ENCODE results near the gene SPRY4.

DNA sequence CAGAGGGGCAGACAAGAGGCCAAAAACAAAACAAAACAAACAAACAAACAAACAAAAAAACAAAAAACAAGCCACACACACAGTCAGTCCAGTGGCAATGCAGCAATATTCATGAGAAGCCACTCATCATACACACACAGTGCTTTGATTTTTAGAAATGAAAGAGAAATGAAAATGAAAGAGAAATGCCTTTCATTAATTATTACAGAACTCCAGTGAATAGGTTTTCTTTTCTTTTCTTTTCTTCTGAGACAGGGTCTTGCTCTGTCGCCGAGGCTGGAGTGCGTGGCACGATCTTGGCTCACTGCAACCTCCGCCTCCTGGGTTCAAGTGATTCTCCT is 36.9 kb downstream of the SPRY4 start:
- TF ChIP-seq, protein P1, sequence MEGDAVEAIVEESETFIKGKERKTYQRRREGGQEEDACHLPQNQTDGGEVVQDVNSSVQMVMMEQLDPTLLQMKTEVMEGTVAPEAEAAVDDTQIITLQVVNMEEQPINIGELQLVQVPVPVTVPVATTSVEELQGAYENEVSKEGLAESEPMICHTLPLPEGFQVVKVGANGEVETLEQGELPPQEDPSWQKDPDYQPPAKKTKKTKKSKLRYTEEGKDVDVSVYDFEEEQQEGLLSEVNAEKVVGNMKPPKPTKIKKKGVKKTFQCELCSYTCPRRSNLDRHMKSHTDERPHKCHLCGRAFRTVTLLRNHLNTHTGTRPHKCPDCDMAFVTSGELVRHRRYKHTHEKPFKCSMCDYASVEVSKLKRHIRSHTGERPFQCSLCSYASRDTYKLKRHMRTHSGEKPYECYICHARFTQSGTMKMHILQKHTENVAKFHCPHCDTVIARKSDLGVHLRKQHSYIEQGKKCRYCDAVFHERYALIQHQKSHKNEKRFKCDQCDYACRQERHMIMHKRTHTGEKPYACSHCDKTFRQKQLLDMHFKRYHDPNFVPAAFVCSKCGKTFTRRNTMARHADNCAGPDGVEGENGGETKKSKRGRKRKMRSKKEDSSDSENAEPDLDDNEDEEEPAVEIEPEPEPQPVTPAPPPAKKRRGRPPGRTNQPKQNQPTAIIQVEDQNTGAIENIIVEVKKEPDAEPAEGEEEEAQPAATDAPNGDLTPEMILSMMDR (IDR thresholded peaks at IDR 0.05 in 8 of 11, conservative IDR thresholded peaks at IDR 0.05 in 3 of 11): no peak
- TF ChIP-seq POLR2AphosphoS5 (IDR thresholded peaks at IDR 0.05): no peak
